HG02852 (cell line): ENCODE data around the gene ABCB10.
"Not testable (repeated sequence)": the region's sequence is repeated elsewhere in the genome, so short reads cannot be mapped to it uniquely, and the experiment has no call there.

ENCODE experiments used
- ATAC-seq: cut with Tn5 transposase; IDR thresholded peaks from one replicate; pipeline ENCODE4 v1.9.1; 2021; ENCODE audit warnings: mild to moderate bottlenecking, moderate library complexity; ENCODE audit not compliant: unreplicated experiment

The ABCB10 gene

DNA sequence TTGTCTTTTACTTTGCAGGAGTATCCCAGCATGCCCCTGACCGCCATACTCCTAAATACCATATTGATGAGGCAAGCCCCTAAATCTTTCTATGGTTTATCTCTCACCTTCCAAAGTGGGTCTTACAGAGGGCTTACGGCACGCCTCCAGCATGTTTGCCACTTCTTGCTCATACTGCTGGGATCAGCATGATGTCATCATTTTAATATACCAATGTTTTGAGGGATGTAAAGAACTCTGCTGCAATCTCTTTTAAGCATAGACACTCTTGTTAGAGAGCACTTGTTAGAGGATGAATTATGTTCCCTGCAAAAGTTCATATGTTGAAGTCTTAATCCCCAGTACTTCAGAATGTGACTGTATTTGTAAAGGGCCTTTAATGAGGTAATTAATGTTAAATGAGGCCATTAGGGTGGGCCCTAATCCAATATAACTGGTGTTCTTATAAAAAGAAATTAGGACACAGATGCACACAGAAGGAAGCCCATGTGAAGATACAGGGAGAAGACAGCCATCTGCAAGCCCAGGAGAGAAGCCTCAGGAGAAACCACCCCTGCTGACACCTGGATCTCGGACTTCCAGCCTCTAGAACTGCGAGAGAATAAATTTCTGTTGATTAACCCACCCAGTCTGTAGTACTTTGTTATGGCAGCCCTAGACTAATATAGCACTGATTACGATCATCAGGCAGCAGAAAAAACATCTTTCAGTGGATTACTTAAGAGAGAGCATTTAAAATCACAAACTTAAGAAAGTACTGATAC, 16.4 kb upstream of the ABCB10 start:
- no peak for ATAC-seq

DNA sequence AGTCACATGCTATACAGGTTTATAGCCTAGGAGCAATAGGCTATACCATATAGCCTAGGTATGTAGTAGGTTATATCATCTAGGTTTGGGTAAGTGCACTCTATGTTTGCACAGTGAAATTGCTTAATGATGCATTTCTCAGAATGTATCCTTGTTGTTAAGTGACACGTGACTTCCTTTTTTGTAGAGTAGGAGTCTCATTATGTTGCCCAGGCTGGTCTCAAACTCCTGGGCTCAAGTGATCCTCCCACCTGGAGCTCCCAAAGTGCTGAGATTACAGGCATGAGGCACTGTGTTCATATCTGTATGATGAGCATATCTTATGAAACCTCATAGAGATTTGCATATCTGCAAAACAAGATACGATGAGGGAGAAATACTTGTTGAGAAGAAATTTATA, 13.8 kb upstream of the ABCB10 start:
- ATAC-seq = no peak

DNA sequence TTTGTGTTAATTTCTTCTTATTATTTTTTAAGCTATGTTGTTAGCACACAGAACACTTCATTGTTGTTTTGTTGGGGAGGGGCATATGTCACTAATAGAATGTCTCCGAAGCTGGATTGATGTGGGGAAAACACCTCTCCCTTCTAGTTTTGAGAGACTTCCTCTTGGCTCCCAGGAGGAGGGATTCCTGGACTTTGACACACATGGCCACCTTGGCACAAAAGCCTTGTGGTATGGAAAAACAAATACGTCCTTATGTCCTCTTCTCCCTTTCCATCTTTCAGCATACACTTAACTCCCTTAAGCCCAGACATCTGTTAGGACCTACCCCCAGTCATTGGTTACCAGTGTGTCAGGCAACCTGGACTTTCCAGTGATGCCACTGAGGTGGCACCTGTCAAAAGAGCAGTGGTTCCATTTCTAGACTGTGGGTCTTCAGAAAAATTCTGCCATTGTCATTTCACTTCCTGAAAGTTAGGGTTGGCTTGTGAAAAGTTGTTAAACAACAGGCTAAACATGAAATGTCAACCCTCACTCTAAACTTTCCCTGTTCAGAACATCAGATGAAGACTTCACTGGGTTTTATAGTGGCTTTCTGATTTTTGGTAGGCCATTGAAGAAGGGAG, 12.5 kb upstream of the ABCB10 start:
- no peak for ATAC-seq

DNA sequence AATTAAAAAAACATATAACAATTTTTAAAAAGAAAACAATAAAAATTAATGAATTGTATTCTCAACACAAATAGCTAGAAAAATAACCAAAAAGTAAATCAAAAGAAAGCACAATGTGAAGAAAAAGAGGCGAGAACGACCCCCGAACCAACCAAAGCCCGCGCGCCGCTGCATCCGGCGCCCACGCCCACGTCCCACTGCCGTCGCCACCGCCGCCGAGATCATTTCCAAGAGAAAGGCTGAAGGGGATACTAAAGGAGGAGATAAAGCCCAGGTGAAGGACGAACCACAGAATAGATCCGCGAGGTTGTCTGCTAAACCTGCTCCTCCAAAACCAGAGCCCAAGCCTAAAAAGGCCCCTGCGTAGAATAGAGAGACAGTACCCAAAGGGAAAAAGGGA, 11.8 kb upstream of the ABCB10 start:
- no peak for ATAC-seq

DNA sequence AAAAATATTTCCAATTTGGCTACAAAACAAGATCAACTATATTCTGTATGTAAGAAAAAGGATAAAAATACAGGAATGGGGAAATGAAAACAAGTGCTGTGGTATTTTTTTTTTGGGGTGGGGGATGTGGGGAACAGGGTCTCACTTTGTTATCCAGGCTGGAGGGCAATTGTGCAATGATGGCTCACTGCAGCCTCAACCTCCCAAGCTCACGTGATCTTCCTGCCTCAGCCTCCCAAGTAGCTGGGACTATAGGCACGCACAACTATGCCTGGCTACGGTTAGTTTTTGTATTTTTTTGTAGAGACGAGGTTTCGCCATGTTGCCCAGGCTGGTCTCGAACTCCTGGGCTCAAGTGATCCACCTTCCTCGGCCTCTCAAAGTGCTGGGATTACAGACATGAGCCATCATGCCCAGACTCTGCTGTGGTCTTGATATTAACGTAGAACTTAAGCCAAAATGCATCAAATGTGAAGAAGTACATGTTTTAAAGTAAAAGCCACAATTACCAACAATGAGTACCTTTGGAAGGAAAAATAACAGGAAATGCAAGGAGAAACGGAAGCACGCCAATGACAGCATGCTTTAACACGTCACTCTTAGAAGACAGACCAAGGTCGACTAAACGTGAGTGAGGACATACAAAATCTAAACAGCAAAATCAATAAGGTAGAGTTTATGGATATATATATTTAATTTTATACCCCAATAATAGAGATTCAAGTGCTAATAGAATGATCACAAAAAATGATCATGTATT, 8.8 kb upstream of the ABCB10 start:
- no peak for ATAC-seq

DNA sequence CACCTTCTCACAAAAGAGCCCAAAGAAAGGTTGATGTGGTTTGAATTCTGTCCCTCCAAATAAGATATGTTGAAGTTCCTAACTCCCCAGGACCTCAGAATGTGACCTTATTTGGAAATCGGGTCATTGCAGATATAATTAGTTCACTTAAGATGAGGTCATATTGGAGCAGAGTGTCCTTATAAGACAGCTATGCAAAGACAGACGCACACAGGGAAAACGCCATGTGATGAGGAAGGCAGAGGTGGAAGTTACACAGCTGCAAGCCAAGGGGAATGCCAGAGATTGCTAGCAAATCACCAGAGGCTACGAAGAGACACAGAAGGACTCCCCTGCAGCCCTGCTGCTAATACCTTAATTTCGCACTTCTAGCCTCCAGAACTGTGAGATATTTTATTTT, 5.2 kb upstream of the ABCB10 start:
- ATAC-seq = no peak

DNA sequence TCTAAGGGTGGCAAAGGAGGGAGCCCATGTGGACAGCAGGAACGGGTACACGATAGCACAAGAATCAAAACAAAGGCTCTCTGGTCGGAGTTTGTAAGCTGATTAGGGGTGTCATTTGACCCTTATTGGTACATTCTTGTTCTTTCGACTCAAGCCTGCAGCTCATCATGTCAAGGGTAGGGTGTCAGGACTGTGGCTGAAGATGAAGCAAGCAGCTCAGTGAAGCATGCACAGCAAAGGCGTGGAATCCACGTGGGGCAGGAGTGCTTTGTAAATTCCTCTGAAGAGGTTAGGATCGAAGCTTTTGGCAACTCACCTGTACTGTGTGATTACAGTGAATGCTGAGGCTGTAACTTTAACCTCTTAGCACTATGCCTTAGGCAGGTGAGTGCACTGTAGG, 4.7 kb upstream of the ABCB10 start:
- no peak for ATAC-seq

DNA sequence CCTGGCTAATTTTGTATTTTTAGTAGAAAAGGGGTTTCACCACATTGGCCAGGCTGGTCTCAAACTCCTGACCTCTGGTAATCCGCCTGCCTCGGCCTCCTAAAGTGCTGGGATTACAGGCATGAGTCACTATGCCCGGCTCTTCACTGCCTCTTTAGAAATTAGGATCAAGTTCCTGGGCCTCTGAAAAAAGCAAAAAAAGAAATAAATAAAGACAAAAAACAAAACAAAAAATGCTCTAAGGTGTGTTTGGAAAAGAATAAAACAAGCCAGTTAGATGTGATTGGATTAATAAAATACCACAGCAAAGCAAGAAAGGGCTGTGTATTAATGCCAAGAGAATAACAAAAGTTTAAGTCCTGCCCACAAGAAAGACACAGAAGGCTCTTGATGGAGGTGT, 4.2 kb upstream of the ABCB10 start:
- no peak for ATAC-seq

DNA sequence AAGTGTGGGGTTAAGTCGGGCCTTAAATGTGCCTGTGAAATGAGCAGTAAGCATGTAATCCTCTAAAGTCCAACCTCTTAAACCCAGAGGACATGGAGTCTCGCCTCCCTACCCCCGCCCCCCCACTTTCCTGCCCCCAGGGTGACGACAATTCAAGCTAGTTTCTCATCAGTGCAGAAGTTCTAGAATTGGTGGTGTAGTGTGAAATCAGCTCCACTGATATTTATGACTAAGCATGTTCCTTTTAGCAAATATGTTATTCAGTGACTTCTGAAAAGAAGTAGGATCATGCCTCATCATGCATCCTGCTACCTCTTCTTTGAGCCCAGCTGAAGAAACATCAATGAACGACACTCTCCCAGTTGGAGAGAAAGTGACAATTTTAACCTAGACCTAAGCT, 2.6 kb upstream of the ABCB10 start:
- no peak for ATAC-seq

DNA sequence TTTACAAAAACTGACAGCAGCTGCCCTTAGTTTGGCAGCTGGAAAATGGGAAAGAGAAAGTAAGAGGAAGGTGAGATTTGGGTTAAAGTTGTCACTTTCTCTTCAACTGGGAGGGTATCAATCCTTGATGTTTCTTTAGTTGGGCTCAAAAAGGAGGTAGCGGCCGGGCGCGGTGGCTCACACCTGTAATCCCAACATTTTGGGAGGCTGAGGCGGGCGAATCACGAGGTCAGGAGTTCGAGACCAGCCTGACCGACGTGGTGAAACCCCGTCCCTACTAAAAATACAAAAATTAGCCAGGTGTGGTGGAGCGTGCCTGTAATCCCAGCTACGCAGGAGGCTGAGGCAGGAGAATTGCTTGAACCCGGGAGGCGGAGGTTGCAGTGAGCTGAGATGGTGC, 1.6 kb upstream of the ABCB10 start:
- ATAC-seq = not testable (repeated sequence)

DNA sequence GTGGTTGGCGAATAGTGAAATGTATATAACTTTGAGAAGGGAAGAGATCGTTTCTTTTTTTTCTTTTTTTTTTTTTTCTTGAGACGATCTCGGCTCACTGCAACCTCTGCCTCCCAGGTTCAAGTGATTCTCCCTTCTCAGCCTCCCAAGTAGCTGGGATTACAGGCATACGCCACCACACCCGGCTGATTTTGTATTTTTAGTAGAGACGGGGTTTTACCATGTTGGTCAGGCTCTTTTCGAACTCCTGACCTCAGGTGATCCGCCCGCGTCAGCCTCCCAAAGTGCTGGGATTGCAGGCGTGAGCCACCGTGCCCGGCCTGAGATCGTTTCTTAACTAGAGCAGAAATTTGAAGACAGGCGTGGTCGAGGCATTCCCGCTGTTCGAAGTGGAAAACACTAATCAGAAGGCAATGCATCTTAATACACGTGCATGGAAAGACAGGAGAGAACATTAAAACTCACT, 862 bp upstream of the ABCB10 start:
- not testable (repeated sequence) for ATAC-seq

DNA sequence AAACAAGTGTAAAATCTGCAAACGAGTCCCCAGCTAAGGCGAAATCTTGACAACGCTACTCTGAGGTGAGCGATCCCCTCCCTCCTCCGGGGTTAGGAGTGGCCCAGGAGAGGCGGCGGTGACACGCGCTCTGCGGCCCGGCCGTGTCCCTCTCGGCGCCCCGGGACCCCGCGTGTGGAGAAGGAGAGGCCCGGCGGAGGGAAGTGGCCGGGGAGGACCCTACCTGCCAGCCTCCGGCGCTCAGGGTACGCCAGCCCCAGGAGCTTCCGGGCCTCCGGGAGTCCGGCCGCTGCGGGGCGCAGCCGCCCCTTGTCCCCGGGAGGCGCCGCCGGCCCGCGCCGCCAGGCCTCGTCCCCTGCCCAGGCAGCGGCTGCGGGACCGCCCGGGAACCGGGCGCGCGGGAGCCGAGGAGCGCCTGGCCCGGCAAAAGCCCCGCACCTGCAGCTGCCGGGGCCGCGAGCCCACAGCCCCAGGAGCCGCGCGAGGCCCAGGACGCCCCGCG, 543 bp downstream of the ABCB10 start:
- peak; percentile 27 for ATAC-seq

DNA sequence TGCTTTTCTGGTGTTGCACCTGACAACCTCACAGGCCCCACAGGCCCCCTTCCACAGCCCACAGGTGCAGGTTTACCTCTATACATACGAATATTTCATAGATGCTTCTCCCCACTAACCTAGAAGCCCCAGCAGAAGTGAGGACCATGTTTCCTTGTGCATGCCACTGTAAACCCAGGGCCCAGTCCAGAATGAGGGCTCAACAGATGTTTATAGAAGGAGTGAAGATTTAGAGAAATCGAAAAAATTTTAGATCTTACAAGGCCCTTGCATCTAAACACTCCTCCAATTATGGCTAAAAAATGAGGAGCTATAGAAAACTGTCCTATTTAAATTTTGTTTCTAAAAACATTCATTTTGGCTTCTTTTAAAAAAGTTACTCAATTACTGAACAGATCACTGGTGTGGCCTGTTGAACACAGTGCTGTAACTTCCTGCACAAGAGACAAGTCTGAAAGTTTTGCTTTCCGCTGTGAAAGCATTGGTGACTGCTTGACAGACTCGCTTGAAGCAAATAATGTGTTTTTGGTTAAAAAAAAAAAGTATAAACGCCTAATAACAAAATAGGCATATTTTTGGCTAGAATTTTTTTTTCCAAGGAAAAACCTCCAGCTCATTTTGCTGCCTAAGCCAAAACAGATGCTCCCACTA, 1.2 kb downstream of the ABCB10 start:
- no peak for ATAC-seq

DNA sequence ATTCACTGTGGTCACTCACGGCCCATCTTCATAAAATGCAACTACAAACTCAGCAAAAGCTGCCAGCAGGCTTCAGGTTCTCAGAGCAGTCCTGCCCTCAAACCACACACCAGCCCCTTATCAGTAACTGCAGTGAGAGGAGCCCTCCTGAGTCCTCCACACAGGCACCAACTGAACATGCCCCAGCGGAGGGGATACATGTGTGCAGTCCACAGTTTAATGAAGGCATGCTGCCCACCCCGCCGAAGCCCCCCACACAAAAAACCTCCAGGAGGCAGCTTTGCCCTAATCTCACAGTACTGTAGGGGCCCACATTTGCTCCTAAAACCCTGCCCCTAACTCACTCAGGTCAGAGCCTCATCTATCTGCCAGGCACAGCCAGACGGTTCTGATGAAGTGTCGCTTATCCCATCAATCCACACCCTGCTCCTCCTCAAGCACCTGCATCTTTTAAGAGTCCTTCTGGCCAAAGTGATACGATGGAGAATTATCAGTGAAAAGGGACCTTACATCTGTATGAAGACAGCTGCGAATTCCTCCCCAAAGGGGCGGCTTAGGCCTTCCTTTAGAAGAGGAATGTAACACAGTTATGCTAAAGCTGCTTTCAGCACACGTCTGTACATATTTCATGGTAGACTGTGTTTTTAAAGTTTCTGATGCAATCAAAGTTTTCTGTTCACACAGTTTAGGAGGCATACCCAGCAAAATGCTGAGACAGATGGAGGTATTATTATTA, 3.5 kb downstream of the ABCB10 start:
- ATAC-seq = no peak

DNA sequence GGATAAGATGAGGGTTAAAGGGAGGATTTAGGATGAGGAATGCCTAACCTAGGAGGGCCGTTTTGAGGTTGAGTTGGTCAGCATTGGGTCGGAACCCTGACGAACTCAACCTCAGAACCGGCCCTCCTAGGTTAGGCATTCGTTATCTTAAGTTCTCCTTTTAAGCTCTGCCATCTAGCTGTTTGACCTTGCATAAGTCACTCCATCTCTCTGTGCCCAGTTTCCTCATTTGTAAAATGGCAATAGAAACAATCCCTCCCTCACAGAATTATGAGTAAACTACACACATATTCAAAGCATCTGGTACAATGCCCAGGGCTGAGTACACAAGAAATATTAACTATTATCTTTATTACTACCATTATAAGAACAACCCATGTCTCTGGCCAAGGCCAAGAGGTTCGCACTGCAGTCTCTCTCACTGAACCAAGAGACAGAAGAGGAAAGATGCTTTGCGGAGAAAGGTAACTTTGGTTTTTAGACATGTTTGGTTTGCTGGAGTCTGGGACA, 4.8 kb downstream of the ABCB10 start:
- ATAC-seq = no peak

DNA sequence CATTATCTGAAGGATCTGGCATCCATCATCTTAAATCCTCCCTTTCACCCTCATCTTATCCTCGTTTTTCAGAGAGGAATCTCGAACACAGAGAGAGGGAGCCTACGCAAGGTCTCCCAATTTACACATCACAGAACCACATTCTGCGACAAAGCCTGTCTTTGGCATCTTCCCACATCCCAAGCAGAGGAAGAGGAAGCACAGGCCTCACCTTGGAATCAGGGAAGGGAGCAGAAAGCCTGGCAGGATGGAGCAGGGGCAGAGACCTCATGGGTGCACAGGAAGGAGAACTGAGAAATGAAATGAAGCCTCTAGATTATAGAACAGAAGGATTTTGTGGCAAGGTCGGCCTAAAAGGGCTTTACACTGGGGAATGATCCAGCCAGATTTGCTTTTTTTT, 5.8 kb downstream of the ABCB10 start:
- no peak for ATAC-seq

DNA sequence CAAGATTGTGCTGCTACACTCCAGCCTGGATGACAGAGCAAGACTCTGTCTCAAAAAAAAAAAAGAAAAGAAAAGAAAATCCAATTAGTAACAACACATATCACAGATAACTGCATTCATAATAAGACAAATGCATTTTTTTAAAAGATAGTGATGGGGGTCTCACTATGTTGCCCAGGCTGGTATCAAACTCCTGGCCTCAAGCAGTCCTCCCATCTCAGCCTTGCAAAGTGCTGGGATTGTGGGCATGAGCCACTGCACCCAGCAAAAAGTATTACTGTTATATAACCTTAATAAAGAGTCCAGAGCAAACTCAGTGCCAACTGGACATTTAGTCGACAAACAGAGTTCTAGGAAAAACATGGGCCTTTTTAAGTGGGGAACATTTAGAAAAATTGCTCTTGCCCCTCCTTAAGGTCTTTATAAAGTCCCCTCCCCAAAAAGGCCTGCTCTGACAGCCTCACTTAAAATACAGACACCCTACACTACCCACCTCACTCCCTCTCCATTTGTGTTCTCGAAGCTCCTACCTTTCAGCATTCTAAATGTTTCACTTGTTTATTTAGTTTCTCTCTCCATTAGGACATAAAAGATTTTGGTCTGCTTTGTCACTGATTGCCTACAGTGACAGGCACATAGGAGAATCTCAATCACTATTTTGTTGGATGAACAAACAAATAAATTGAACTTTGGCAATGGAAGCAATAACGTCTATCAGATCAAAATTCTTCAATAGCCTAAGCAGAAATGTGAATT, 7.5 kb downstream of the ABCB10 start:
- no peak for ATAC-seq

DNA sequence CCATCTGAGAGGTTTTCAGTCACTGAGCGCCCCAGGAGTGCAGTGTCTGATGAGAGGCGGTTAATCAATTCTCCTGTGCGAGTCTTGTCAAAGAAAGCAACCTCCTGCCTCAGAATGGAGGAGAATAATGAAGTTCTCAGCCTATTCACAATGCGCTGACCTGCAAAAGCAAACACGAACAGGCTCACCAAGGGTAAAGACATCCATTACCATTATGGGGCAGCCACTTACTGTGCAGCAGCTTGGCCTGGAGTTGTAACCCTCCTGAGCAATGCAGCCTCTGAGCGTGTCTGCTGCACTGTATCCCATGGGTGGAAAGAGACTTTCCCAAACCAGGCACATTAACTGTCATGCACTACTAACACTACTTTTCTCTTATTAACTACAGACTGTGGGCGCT, 11.0 kb downstream of the ABCB10 start:
- no peak for ATAC-seq

DNA sequence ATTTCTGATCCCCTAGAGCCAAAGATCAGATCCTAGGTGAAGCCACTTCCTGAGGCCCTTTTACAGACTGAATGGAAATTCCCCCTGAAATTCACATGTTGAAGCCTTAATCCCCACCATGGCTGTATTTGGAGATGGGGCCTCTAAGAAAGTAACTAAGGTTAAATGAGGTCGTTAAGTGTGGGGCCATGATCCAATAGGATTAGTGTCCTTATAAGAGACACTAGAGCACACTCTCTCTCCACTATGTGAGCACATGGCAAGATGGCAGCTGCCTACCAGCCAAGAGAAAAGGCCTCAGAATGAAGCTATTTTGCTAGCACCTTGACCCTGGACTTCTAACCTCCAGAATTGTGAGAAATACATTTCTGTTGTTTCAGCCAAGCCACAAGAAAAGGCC, 13.9 kb downstream of the ABCB10 start:
- ATAC-seq = no peak
